ENCODE data around the gene PQBP1.
A peak's percentile ranks its signal among the peaks of the same experiment; 100 is the strongest.
"Not testable (repeated sequence)": the region's sequence is repeated elsewhere in the genome, so short reads cannot be mapped to it uniquely, and the experiment has no call there.

Gene PQBP1, protein sequence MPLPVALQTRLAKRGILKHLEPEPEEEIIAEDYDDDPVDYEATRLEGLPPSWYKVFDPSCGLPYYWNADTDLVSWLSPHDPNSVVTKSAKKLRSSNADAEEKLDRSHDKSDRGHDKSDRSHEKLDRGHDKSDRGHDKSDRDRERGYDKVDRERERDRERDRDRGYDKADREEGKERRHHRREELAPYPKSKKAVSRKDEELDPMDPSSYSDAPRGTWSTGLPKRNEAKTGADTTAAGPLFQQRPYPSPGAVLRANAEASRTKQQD

DNA sequence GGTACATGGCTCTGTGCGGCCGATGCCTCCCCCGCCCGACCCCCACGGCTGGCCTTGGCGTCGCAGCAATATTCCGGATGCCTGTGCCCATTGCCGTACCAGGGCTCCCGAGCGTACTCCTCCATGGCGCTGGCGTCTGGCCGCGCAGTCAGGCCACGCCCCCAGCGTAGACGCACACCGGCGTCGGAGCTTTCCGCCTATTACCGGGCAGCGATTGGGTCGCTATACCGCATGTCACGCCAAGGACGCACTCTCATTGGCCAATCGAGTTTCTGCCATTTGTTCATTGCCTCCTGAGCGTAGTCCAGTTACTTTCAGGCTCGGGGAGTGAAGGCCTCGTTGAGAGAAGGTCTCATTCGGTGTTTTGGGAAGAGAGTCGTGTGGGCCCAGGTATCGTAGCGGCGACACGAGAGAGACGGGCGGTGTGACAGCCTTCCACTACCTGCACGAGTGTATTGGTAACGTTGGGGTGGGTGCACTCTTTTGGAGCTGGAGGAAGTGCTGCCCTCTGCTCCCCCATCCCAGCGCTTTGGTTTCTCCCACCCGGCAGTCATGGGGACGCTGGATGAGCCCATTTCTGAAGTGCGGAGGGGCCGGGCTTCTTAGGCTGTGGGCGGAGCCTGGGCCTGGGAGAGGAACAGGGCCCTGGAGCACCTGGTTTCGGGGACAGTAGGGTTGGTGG is at the start of gene PQBP1, which contains the start of gene TIMM17B:
PQBP1 (plus strand) TSS at position 306 of the 682 bp plus-strand sequence. CDS start 580 bp downstream, outside the sequence.
TIMM17B (minus strand) TSS at position 144 of the 682 bp plus-strand sequence; CDS start at position 125, 19 bp downstream.
- peak; percentile 94 for DNase-seq

DNA sequence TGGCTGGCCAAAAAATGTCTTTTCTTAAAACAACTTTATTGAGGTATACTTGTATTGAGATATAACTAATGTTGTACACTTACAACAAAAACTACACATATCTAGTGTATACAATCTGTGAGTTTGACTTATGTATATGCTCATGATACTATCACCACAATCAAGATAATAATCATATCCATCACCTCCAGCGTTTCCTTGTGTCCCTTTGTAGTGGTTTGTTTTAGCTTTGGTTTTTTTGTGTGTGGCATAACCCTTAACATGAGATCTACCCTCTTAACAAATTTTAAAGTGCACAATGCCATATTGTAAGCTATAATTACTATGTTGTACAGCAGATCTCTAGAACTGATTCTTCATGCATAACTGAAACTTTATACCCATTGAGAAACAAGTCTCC is 48.9 kb upstream of the PQBP1 start:
- DNase-seq: peak; percentile 5

DNA sequence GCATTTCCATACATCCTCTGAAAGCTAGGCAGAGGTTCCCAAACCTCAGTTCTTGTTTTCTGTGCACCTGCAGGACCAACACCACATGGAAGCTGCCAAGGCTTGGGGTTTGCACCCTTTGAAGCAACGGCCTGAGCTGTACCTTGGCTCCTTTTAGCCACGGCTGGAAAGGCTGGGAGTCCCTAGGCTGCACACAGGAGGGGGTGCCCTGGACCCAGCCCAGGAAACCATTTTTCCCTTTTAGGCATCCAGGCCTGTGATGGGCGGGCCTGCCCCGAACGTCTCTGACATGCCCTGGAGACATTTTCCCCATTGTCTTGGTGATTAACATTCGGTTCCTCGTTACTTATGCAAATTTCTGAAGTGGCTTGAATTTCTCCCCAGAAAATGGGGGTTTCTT is 44.9 kb upstream of the PQBP1 start:
- DNase-seq: no peak

DNA sequence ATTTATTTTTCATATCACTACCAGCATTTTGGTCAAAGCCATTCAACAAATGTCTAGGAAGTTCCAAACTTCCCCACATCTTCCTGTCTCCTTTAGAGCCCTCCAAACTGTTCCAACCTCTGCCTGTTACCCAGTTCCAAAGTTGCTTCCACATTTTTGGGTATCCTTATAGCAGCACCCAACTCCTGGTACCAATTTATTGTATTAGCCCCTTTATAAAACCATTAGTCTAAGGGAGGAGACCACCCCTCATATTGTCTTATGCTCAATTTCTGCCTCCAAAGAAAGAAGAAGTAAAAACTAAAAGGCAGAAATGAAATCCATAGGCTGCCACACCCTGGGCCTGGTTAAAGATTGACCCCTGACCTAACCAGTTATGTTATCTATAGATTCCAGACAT is 44.2 kb upstream of the PQBP1 start:
- not testable (repeated sequence) for DNase-seq

DNA sequence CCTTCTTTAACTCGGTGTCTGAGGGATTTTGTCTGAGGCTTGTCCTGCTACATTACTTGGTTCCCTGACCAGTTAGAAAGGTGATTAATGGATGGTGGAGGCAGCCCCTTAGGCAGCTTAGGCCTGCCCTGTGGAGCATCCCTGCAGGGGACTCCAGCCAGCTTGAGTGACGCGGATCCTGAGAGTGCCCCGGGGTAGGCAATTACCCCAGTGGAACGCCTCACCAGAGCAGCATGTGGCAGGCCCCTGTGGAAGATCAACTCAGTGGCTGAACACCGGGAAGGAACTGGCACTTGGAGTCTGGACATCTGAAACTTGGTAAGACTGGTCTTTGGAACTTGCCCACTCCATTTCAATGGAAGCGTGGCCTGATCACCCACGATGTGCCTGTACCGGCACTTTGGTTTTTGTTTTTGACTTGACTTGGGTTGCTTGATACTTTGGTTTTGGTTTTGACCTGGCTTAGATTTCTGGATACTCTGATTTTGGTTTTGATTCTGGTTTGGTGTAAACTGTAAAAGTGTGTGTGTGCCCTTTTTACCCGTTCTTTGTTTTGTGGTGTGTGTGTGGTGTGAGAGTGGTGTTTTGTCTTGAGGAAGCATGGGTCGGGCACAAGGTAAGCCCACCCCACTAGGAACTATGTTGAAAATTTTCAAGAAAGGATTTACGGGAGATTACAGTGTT is 43.5 kb upstream of the PQBP1 start:
- DNase-seq: not testable (repeated sequence)

DNA sequence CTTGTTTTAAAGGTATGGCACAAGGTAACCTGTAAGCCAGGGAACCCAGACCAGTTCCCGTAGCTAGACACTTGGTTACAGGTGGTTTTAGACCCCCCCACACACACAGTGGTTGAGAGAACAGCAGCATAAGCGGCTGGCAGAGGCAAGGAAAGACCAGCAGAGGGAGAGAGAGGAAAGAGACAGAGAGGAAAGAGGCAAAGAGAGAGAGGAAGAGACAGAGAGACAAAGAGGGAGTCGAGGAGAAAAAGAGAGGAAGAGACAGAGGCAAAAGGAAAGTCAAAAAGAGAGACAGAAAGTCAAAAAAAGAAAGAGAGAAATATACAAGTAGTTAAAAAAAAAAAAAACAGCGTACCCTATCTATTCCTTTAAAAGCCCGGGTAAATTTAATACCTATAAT is 42.8 kb upstream of the PQBP1 start:
- DNase-seq: no peak

DNA sequence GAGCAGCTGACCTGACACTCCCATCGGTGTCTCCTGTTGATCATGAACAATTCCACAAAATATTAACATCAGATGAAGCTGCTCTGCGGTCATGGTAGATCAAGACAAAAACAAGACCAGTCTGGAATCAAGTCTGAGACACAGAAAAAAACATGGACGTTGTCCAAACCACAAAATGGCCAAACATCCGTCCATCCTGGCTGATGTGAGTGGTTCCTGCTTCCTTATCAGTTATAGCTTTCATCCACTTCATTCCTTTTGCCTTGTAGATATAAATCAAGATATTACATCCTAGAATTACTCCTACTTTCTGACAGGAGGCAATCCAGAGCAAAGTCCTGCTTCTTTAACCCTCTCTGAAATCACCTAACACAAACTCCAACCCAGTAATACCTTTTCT is 33.5 kb upstream of the PQBP1 start:
- no peak for DNase-seq

DNA sequence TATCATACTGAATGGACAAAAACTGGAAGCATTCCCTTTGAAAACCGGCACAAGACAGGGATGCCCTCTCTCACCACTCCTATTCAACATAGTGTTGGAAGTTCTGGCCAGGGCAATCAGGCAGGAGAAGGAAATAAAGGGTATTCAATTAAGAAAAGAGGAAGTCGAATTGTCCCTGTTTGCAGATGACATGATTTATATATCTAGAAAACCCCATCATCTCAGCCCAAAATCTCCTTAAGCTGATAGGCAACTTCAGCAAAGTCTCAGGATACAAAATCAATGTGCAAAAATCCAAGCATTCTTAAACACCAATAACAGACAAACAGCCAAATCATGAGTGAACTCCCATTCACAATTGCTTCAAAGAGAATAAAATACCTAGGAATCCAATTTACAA is 25.7 kb upstream of the PQBP1 start:
- DNase-seq: not testable (repeated sequence)

DNA sequence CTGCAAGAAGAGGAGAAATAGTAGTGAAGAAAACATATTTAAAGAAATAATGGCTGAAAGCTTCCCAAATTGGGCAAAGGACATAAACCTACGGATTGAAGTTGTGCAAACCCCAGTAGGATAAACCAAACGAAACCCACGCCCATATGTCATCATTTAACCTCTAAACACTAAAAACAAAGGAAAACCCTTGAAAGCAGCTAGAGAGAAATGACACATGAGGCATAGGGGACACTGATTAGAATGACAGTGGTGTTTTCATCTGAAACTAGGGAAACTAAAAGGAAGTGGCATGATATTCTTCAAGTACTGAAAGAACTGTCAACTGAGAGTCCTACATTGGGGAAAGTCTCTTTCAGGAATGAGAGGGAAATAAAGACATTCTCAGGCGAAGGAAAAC is 20.8 kb upstream of the PQBP1 start:
- DNase-seq: not testable (repeated sequence)

DNA sequence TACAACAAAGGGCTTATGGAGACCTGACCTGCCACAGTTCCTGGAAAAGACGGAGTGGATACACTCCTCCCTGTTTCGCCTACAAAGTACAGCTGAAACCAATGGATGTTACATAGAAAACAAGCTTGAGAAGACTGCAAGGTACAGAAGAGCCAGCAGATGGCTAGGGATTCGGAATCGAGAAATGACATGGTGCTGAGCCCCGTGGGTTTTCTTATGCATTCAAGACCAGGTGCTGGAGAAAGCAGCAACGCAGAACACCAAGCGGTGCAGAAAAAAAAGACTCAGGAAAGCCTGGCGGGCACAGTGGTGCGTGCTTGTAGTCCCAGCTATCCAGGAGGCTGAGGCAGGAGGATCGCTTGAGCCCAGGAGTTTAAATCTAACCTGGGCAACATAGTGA is 14.0 kb upstream of the PQBP1 start:
- no peak for DNase-seq

DNA sequence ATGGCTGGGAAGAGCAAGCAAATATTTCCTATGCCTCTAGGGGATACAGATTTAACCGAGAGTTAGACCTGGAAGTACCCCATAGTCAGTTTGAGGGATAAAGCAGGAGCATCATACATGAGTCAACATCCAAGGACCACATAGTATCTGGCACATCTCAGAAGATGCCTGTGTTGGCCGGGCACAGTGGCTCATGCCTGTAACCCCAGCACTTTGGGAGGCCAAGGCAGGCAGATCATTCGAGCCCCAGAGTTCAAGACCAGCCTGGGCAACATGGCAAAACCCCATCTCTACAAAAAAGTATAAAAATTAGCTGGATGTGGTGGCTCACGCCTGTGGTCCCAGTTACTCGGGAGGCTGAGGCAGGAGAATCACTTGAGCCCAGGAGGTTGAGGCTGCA is 11.1 kb upstream of the PQBP1 start:
- not testable (repeated sequence) for DNase-seq

DNA sequence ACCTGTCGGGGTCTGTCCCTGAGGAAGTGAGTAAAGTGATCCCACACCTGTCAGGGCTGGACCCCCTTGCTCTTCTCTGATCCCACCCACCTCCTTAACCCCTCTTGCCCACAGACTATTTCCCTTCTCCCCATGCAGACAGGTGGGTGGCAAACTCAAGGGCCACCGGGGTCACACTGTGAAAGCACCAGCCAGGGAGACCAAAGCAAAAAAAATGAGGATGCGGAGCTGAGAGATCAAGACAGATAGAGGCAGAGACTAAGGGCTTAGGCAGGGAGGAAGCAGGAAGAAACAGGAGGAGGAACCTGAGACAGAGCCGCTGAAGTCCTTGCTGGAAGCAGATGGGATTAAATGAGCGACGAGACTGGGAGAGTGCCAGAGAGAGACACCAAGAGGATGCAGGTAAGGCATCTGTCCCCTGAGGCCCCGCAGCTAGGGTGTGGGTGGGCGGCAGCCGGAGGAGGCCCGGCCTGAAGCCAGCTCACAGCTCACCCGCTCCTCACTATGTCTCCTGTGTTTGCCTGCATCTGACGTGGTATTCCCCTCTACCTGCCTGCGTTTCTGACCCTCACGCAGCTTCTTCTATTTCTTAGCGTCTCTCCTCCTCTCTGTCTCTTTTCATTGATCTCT is 7.3 kb upstream of the PQBP1 start:
- no peak for DNase-seq

DNA sequence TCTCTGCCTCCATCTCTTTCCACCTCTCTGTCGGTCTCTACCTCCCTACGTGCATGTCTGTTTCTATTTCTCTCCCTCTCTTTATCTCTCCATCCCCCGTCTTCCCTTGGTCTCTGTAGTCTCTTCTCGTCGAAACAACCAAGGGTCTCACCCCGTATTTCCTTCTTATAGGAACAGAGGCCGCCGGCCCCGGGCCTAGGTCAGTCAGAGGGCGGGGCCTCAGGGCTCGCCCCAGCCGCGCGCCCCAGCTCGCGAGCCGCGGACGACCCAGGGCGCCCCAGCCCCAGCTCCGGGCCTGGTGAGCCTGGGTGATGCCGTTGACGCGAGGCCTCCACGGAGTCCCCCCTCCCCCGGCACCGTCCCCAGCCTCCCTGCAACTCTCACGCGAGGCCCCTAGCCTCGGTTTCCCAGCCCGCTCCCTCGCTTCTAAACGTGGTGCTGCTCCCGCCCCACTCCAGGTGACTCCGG is 6.8 kb upstream of the PQBP1 start:
- no peak for DNase-seq

DNA sequence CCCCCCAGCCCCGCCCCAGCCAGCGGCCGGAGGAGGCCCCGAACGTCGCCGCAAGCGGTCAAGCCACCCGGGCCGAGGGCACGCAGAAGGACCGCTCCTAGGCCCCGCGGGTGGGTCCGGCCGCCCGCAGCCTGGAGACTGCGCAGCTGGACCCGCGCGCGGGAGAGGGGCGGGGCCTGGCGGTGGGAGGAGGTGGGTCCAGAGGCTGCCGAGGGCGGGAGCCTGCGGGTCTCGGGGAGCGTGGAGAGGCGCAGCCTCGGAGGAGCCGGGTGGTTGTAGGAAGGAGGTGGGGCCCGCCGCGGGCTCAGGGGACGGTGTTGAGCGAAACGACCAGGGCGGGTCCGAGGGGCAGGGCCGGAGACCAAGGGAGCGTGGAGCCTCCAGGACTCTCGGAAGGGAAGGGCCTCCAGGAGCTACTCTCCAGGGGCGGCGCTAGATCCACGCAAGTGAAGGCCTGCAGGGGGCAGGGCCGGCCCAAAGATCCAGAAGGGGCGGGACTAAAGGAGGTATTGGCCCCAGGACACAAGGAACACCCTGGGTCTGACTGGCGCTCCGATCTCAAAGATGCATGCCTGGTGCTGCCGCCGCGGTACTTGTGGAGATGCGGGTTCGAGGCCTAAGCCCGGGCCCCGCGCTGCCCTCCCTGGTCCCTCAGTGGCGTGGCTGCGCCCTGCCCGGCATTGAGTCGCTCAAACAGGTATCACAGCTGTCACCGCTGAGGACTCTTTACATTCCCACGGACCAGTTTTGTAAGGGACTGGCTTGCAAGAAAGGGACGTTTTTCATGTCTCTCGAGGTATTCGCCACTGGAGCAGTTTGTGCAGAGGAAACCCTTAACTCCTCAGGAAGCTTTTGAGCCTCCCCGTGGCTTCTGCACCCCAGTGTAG is 6.1 kb upstream of the PQBP1 start:
- peak; percentile 79 for DNase-seq

DNA sequence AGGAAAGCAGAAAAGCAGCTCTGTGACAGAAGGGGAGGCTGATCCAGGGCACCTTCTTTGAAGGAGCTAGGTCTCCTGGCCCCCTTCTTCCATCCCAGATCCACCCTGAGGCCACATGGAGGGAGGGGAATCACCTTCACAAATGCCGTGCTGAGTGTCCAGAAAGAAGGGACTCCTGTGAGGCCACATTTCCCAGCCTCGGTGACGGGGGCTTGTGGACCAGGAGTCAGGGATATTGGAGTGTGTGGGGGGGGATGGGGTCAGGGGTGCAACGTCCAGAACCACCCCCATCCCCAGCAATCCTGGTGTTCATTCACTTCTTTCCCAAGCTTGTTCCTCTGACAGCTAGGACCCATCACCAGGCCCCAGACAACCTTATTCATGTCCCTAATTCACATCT is 4.8 kb upstream of the PQBP1 start:
- DNase-seq: no peak

DNA sequence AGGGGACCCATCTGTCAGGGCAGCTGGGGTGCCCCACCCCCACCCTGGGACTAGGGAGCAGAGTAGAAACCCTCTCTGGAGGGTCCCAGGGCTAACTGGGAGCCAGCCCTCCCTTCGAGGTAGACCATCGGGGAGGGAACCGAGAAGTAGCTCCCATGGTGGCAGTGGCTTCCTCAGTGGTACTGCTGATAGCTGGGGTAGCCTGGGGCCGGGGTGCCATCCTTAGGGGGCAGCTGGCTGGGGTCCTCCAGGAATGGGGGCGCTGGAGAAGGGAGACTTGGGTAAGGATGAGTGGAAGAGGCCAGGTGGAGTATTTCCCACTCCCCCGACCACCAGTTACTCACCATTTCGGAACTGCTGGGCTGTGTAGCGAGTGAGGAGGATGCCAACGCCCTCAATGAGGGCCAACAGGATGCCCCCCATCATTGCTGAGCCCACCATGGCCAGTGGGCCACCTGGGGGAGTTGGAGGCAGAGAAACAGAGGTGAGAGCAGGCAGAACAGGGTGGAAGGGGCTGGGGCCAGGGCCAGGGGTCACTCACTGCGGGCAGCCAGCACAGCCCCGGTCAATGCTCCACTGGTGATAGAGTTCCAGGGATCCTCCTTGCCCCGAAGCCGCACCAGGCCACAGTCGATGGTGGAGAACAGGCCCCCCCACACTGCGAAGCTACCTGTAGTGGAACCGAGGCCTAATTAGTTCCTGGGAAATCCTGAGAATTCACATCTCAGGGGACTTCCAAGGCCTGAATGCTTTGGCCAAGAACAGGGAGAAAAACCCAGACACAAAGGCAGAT is 4.0 kb upstream of the PQBP1 start:
- DNase-seq: no peak

DNA sequence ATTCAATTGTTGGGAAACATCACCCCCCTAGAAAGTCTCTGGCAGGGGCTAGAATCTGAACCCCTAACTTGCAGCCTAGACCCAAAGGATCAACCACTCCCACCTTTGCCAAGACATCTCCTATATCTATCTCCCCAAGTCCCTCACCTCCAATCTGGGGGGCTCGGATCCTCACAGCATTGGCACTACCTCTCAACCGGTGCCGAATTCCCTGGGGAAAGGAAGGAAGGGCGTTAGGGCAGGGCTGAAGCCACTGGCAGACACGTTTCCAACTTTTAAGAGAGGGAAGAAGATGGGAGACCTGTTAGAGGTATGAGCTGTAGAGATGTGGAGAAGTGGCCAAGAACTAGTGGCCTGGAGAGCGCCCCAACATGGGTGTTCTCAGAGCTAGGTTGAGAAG is 2.8 kb upstream of the PQBP1 start:
- DNase-seq: no peak

DNA sequence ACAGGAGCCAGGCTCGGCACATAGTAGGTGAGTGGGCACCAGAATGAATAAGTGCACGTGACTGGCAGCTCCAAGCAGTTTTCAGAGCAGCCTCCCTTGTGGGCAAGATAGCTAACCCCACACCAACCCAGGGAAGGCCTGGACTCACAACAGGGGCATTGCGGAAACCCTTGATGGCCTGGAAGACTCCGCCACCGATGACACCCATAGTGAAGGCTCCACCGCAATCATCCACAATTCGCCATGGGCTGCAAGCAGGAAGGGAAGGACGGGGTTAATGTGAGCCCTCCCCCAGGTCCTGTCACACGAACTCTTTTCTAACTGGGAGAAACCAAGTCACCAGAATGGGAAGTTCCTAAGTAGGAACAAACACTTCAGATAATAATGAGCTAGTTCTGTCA is 1.1 kb upstream of the PQBP1 start:
- DNase-seq: no peak

DNA sequence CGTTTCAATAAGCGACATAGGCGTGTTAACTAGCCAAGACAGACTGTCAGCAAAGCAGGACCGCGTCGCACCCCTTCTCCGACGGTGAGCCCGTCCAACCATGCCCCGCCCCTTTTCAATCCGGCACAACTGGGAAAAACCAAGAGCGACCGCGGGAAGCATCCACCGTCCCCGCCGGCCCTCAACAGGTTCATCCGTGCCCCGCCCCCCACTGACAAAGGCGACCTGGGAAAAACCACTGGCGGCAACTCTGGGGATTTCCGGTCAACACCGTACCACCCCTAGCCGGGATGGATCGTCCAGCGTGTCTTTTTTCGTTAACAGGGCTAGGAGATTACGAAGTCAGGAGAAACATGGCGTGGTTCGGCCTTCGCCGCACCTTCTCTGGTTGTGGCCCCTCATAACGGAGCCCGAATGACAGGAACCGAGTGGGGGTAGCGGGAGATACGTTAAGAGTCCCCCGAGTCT is 539 bp upstream of the PQBP1 start:
- peak; percentile 60 for DNase-seq

DNA sequence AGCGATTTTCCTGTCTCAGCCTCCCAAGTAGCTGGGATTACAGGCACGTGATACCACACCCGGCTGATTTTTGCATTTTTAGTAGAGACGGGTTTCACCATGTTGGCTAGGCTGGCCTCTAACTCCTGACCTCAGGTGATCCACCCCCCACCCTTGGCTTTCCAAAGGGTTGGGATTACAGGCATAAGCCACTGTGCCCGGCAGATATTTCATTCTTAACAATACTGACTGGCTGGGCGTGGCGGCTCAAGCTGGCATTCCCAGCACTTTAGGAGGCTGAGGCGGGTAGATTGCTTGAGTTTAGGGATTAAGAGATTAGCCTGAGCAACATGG is 1.3 kb downstream of the PQBP1 start:
- DNase-seq: no peak

DNA sequence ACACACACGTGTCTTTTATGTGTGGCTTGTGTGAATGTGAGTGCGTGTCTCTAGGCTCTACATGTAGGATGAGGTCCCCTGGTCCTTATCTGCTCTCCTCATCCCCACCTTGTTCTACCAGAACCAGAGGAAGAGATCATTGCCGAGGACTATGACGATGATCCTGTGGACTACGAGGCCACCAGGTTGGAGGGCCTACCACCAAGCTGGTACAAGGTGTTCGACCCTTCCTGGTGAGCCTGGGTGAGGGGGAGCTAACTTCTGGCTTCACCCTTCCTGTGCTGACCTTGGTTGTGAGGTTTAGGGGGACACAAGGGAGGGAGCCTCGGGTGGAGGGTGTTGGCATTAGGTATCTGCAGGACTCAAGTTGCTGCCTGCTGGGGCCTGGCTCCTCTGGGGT is 3.3 kb downstream of the PQBP1 start:
- no peak for DNase-seq

DNA sequence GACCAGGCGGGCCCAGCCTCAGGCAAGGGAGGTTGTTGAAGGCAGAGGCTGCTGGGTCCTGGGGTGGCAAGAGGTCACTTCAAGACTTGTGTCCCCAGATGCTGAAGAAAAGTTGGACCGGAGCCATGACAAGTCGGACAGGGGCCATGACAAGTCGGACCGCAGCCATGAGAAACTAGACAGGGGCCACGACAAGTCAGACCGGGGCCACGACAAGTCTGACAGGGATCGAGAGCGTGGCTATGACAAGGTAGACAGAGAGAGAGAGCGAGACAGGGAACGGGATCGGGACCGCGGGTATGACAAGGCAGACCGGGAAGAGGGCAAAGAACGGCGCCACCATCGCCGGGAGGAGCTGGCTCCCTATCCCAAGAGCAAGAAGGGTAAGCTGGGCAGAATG is 4.4 kb downstream of the PQBP1 start:
- DNase-seq: no peak
